Activated T-cell treated with anti-CD3 and anti-CD28 coated beads, Interleukin-2, amount 50 U/mL, for 24 hours (primary cell): ENCODE data around the gene ADARB2.
A peak's percentile ranks its signal among the peaks of the same experiment; 100 is the strongest.

Experiments
- DNase-seq: peaks from one replicate; pipeline ENCODE4 v3.0.0-alpha.2; 2020
- H3K27ac Mint-ChIP-seq: 2 replicates; pipeline ENCODE4 v1.8.0; 2020; ENCODE audit warnings: mild to moderate bottlenecking, mixed read lengths
- H3K27me3 Mint-ChIP-seq: 2 replicates; pipeline ENCODE4 v1.8.0; 2020; ENCODE audit warnings: mixed read lengths
- H3K36me3 Mint-ChIP-seq: 2 replicates; pipeline ENCODE4 v1.8.0; 2020; ENCODE audit warnings: low read depth, mixed read lengths
- H3K4me1 Mint-ChIP-seq: 2 replicates; pipeline ENCODE4 v1.8.0; 2020; ENCODE audit warnings: low read depth, mixed read lengths
- H3K4me3 Mint-ChIP-seq: 2 replicates; pipeline ENCODE4 v1.8.0; 2020; ENCODE audit warnings: mild to moderate bottlenecking, moderate library complexity, mixed read lengths
- H3K9me3 Mint-ChIP-seq: 2 replicates; pipeline ENCODE4 v1.8.0; 2020; ENCODE audit warnings: mixed read lengths

The ADARB2 gene

GRCh38 chr10:1213252-1214070 is 523.9 kb downstream of the ADARB2 start:
- Mint-ChIP-seq H3K27ac (no peak overlapping the region), H3K4me3 (no peak overlapping the region), H3K4me1 (no peaks in the 10 kb centered on the region), H3K9me3 (no peaks in the 10 kb centered on the region), H3K36me3 (no peaks in the 10 kb centered on the region), H3K27me3 (no peaks in the 10 kb centered on the region)
- DNase-seq, result no peak

- H3K36me3 Mint-ChIP-seq, result no peaks in the 10 kb centered on the region
- H3K4me3 Mint-ChIP-seq, result no peak overlapping the region
- H3K9me3 Mint-ChIP-seq, result no peaks in the 10 kb centered on the region
- H3K4me1 Mint-ChIP-seq, result no peaks in the 10 kb centered on the region
- no peaks in the 10 kb centered on the region for H3K27me3 Mint-ChIP-seq
- no peak overlapping the region for H3K27ac Mint-ChIP-seq
- no peak for DNase-seq
Observed at GRCh38 chr10:1212571-1213141, 524.7 kb downstream of the ADARB2 start.

- DNase-seq, result no peak
- Mint-ChIP-seq H3K4me1 (no peaks in the 10 kb centered on the region), H3K4me3 (no peak overlapping the region), H3K36me3 (no peaks in the 10 kb centered on the region), H3K27me3 (no peaks in the 10 kb centered on the region), H3K9me3 (no peaks in the 10 kb centered on the region), H3K27ac (no peak overlapping the region)
Observed at GRCh38 chr10:1211844-1212570, 525.3 kb downstream of the ADARB2 start.

GRCh38 chr10:1210667-1211066 is 526.7 kb downstream of the ADARB2 start:
- no peaks in the 10 kb centered on the region for H3K27me3 Mint-ChIP-seq

GRCh38 chr10:1209355-1209979 is 527.9 kb downstream of the ADARB2 start:
- Mint-ChIP-seq H3K4me1 (no peaks in the 10 kb centered on the region), H3K27ac (no peak overlapping the region), H3K27me3 (no peaks in the 10 kb centered on the region), H3K4me3 (no peak overlapping the region), H3K36me3 (no peaks in the 10 kb centered on the region), H3K9me3 (no peaks in the 10 kb centered on the region)
- no peak for DNase-seq

More at GRCh38 chr10:1210667-1211066, 526.7 kb downstream of the ADARB2 start:
- Mint-ChIP-seq H3K27ac (no peak overlapping the region), H3K4me1 (no peaks in the 10 kb centered on the region), H3K9me3 (no peaks in the 10 kb centered on the region), H3K4me3 (no peak overlapping the region), H3K36me3 (no peaks in the 10 kb centered on the region)
- DNase-seq, result no peak

GRCh38 chr10:1208366-1209311 is 528.7 kb downstream of the ADARB2 start:
- Mint-ChIP-seq H3K36me3 (no peaks in the 10 kb centered on the region), H3K27ac (no peak overlapping the region), H3K4me1 (no peaks in the 10 kb centered on the region), H3K9me3 (no peaks in the 10 kb centered on the region), H3K4me3 (no peak overlapping the region), H3K27me3 (no peaks in the 10 kb centered on the region)
- DNase-seq, result no peak

GRCh38 chr10:1206601-1207000 is 530.7 kb downstream of the ADARB2 start:
- H3K27me3 Mint-ChIP-seq, result no peaks in the 10 kb centered on the region
- no peaks in the 10 kb centered on the region for H3K36me3 Mint-ChIP-seq
- H3K4me3 Mint-ChIP-seq, result no peak overlapping the region
- H3K27ac Mint-ChIP-seq, result no peak overlapping the region
- H3K9me3 Mint-ChIP-seq, result no peaks in the 10 kb centered on the region
- H3K4me1 Mint-ChIP-seq, result no peaks in the 10 kb centered on the region
- DNase-seq, result no peak

GRCh38 chr10:1206101-1206500 is 531.2 kb downstream of the ADARB2 start:
- Mint-ChIP-seq H3K4me1 (no peaks in the 10 kb centered on the region), H3K36me3 (no peaks in the 10 kb centered on the region), H3K9me3 (no peaks in the 10 kb centered on the region), H3K4me3 (no peak overlapping the region), H3K27ac (no peak overlapping the region), H3K27me3 (no peaks in the 10 kb centered on the region)
- no peak for DNase-seq

- no peak overlapping the region for H3K27ac Mint-ChIP-seq
- H3K9me3 Mint-ChIP-seq, result no peaks in the 10 kb centered on the region
- no peaks in the 10 kb centered on the region for H3K36me3 Mint-ChIP-seq
- H3K27me3 Mint-ChIP-seq, result no peaks in the 10 kb centered on the region
- H3K4me1 Mint-ChIP-seq, result no peaks in the 10 kb centered on the region
- no peak overlapping the region for H3K4me3 Mint-ChIP-seq
- DNase-seq, result peak; percentile 8
Observed at GRCh38 chr10:1205450-1206030, 531.8 kb downstream of the ADARB2 start.

- Mint-ChIP-seq H3K27ac (no peak overlapping the region), H3K4me3 (no peak overlapping the region), H3K27me3 (no peaks in the 10 kb centered on the region), H3K9me3 (no peaks in the 10 kb centered on the region), H3K36me3 (no peaks in the 10 kb centered on the region), H3K4me1 (no peaks in the 10 kb centered on the region)
- peak; percentile 13 for DNase-seq
Observed at GRCh38 chr10:1204434-1205326, 532.6 kb downstream of the ADARB2 start.

- Mint-ChIP-seq H3K36me3 (no peaks in the 10 kb centered on the region), H3K4me3 (no peak overlapping the region), H3K9me3 (no peaks in the 10 kb centered on the region), H3K27me3 (no peaks in the 10 kb centered on the region), H3K4me1 (no peaks in the 10 kb centered on the region), H3K27ac (no peak overlapping the region)
- peak; percentile 2 for DNase-seq
Observed at GRCh38 chr10:1203704-1204103, 533.6 kb downstream of the ADARB2 start.

GRCh38 chr10:1203216-1203615 is 534.1 kb downstream of the ADARB2 start:
- Mint-ChIP-seq H3K9me3 (no peaks in the 10 kb centered on the region), H3K4me1 (no peaks in the 10 kb centered on the region), H3K4me3 (no peak overlapping the region), H3K27ac (no peak overlapping the region), H3K36me3 (no peaks in the 10 kb centered on the region), H3K27me3 (no peaks in the 10 kb centered on the region)
- DNase-seq, result peak; percentile 11

GRCh38 chr10:1202343-1202742 is 535.0 kb downstream of the ADARB2 start:
- Mint-ChIP-seq H3K4me1 (no peaks in the 10 kb centered on the region), H3K27ac (no peak overlapping the region), H3K4me3 (no peak overlapping the region), H3K36me3 (no peaks in the 10 kb centered on the region), H3K9me3 (no peaks in the 10 kb centered on the region), H3K27me3 (no peaks in the 10 kb centered on the region)
- DNase-seq, result peak; percentile 5
